Measurements from ENCODE around the gene TULP4.

DNA sequence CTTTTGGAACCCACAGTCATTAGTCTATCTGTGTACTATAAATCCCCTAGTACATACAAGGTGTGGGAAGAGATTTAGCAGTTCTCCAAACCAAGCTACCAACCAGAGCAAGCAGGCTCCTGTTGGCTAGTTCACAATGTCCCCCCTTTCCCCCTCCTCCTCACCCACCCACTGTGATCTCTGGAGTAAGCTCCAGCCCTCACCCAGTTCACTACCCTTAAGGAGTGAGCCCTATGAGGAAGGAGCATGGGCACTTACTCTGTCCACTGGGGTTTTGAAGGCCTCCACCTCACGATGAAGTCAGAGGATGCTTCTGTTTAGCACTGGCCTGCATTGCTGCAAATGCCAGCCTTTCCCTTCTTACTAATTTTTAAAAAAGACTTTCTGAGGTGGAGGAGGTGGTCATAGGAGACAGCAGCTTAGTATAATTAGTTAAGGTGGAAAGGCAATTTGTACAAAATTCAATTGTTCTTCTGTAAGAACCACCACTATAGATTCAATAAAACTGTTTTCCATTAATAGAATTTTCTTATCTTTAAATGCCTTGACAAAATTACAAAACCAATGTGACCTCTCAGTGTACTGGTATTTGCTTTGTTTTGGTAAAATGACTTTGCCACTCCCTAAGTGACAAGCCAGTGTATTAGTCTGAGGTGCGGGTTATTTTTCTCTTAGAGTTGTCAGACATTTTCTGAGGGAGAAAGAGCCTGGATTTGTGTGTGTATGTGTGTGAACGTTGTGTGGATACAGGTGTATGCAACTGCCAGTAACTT lies 86.2 kb downstream of the TULP4 start:
- TF ChIP-seq POLR2A (IDR thresholded peaks at IDR 0.05) = no peak
- TF ChIP-seq, protein P1, sequence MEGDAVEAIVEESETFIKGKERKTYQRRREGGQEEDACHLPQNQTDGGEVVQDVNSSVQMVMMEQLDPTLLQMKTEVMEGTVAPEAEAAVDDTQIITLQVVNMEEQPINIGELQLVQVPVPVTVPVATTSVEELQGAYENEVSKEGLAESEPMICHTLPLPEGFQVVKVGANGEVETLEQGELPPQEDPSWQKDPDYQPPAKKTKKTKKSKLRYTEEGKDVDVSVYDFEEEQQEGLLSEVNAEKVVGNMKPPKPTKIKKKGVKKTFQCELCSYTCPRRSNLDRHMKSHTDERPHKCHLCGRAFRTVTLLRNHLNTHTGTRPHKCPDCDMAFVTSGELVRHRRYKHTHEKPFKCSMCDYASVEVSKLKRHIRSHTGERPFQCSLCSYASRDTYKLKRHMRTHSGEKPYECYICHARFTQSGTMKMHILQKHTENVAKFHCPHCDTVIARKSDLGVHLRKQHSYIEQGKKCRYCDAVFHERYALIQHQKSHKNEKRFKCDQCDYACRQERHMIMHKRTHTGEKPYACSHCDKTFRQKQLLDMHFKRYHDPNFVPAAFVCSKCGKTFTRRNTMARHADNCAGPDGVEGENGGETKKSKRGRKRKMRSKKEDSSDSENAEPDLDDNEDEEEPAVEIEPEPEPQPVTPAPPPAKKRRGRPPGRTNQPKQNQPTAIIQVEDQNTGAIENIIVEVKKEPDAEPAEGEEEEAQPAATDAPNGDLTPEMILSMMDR (IDR thresholded peaks at IDR 0.05) = no peak

All from upper lobe of left lung (tissue), 4 donors.